ENCODE measurements around the gene OR10H3.

GRCh38 chr19:15727724-15728123 is 10.1 kb upstream of the OR10H3 start, which contains the start of gene OR10H2:
- TF ChIP-seq CTCF (IDR thresholded peaks at IDR 0.05): no peak
- TF ChIP-seq EZH2 (IDR thresholded peaks at IDR 0.05; ENCODE audit: borderline replicate concordance, insufficient read depth, low read depth, low read length, poor library complexity, severe bottlenecking): no peak
